Lower leg skin (tissue), 4 donors: ENCODE results near the gene PAK5. TPM values are rescaled to one million over a fixed set of nuclear protein-coding genes. Genes with fewer than 3 reads are reported as not detected.

Experiments used
- DNase-seq, 2 donors: peaks; one replicate each; pipeline ENCODE4 v3.0.0-alpha.2; 2019; ENCODE audit warnings: low spot score in 2 of 2
- H3K4me3 ChIP-seq: fragments of 200-600 bp; sonication (generic); 2 replicates; pipeline ENCODE4 v1.5.1; 2017; ENCODE audit warnings: mild to moderate bottlenecking, low read depth; ENCODE audit not compliant: poor library complexity, severe bottlenecking
- CTCF ChIP-seq, 3 donors: fragments of 450-650 bp; IDR thresholded peaks; one replicate each; pipeline ENCODE4 v1.5.1; 2016; ENCODE audit warnings: antibody characterized with exemption in 3 of 3, mild to moderate bottlenecking in 3 of 3, moderate library complexity in 2 of 3
- POLR2A ChIP-seq, 2 donors: fragments of 450-650 bp; IDR thresholded peaks; one replicate each; pipeline ENCODE4 v1.6.1; 2016 to 2017; ENCODE audit warnings: antibody characterized with exemption in 2 of 2, mild to moderate bottlenecking in 1 of 2, moderate library complexity in 1 of 2
- WGBS, 2 donors: methylation state at CpG; one replicate each; pipeline ENCODE4 v1.1.5; 2018; 5-methylcytosine and 5-hydroxymethylcytosine counted together
- intact Hi-C: fragments of 100-400 bp; cut with DNase I; formaldehyde crosslinking; loops from one replicate; pipeline ENCODE4 v1.15.0; 2023; ENCODE audit warnings: low total_unique reads
- total RNA-seq, 4 donors: library from RNA; depleted of rRNA; stranded (reverse); fragments of >200 nt; gene quantifications; one replicate each; pipeline ENCODE4 v1.1.0, GENCODE V29; 2016

The PAK5 gene
- total RNA-seq, 4 donors from 2014 or later = 0.08 to 0.46 (median 0.18) TPM

GRCh38 chr20:9792674-9793073 lies 46.2 kb downstream of the PAK5 start:
- intact Hi-C loops = no loop called here
- DNase-seq = no peak
- WGBS, 2 donors = 45 to 54% methylated on average over 6 of the region's 6 CpGs
- TF ChIP-seq POLR2A (IDR thresholded peaks at IDR 0.05) (no peak), CTCF (IDR thresholded peaks at IDR 0.05) (no peak)
- H3K4me3 ChIP-seq = no peak overlapping the region

DNA sequence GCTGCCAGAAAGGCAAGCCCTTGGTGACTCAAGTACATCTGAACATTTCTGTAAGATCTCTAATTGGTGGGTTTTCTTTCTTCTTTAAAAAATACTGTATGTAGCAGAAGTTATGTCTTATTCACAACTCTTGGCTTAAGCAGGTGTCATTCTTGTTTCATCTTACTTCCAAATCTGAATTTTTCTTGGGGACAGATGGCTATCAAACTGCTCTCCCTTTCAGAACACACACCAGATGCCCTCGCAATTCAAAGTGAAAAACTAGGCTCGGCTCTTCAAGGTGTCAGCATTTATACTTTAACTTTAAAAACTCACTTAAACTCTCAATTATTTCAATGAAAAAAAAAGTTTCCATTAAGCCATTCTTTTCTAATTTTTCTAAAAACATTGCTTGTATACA lies 49.7 kb downstream of the PAK5 start:
- intact Hi-C loops = no loop called here
- TF ChIP-seq POLR2A (IDR thresholded peaks at IDR 0.05) = no peak
- no peak for TF ChIP-seq CTCF (IDR thresholded peaks at IDR 0.05)
- H3K4me3 ChIP-seq = no peak overlapping the region
- no peak for DNase-seq
- WGBS, 2 donors = 81 to 87% methylated on average over 2 of the region's 2 CpGs

- no peak for TF ChIP-seq CTCF (IDR thresholded peaks at IDR 0.05)
- no peak for TF ChIP-seq POLR2A (IDR thresholded peaks at IDR 0.05)
- WGBS, 2 donors = 88 to 93% methylated on average over 3 of the region's 3 CpGs
- DNase-seq = no peak
- intact Hi-C loops = no loop called here
- no peak overlapping the region for H3K4me3 ChIP-seq
Measured at GRCh38 chr20:9775176-9775575, 63.7 kb downstream of the PAK5 start.

- TF ChIP-seq CTCF (IDR thresholded peaks at IDR 0.05) (no peak), POLR2A (IDR thresholded peaks at IDR 0.05) (no peak)
- WGBS, 2 donors = 86 to 91% methylated on average over 6 of the region's 6 CpGs
- DNase-seq = no peak
- no peak overlapping the region for H3K4me3 ChIP-seq
- intact Hi-C loops = no loop called here
Measured at GRCh38 chr20:9769954-9770353, 68.9 kb downstream of the PAK5 start.

- intact Hi-C loops = no loop called here
- 82 to 93% methylated on average over 1 of the region's 1 CpG for WGBS, 2 donors
Measured at GRCh38 chr20:9761476-9761875, 77.4 kb downstream of the PAK5 start.

More at GRCh38 chr20:9761476-9761875, 77.4 kb downstream of the PAK5 start:
- no peak for DNase-seq
- no peak for TF ChIP-seq CTCF (IDR thresholded peaks at IDR 0.05)
- no peak for TF ChIP-seq POLR2A (IDR thresholded peaks at IDR 0.05)
- no peak overlapping the region for H3K4me3 ChIP-seq
